HepG2 (cell line): ENCODE measurements around the gene DNAJB11. TPM values are rescaled to one million over a fixed set of nuclear protein-coding genes. Genes with fewer than 3 reads are reported as not detected.

Experiments
- NONO ChIP-seq, 2 experiments: fragments of 450-650 bp in 1 of 2; sonication (generic) in 1 of 2; formaldehyde crosslinking in 1 of 2; IDR thresholded peaks in 1 of 2; conservative IDR thresholded peaks in 1 of 2; 2 replicates each; pipeline versions ENCODE4 v1.6.1 to v1.8.0; 2017 to 2022; ENCODE audit warnings: mild to moderate bottlenecking in 1 of 2, missing genetic modification reagents in 1 of 2, moderate library complexity in 1 of 2
- ZBTB1 ChIP-seq: sonication (generic); formaldehyde crosslinking; IDR thresholded peaks from 2 replicates; pipeline ENCODE4 v1.4.0; 2020; ENCODE audit warnings: missing genetic modification reagents, borderline replicate concordance
- ZNF20 ChIP-seq: sonication (generic); formaldehyde crosslinking; IDR thresholded peaks from 2 replicates; pipeline ENCODE4 v1.4.0; 2020; ENCODE audit warnings: mild to moderate bottlenecking, moderate library complexity, missing genetic modification reagents
- ZNF274 ChIP-seq: sonication (generic); formaldehyde crosslinking; IDR thresholded peaks from 2 replicates; pipeline ENCODE4 v1.5.1; 2020; ENCODE audit warnings: mild to moderate bottlenecking, missing genetic modification reagents
- ZNF354B ChIP-seq: sonication (generic); formaldehyde crosslinking; IDR thresholded peaks from 2 replicates; pipeline ENCODE4 v1.8.0; 2022; ENCODE audit warnings: mild to moderate bottlenecking, missing genetic modification reagents
- polyA plus RNA-seq, 8 experiments: library from polyadenylated mRNA; depleted of rRNA in 3 of 8; stranded (reverse) in 7 of 8; unstranded in 1 of 8; fragments of >200 nt; fragmentation: Illumina TruSeq in 4 of 8; extraction: Trizol in 4 of 8; gene quantifications; 2 replicates each; pipeline versions ENCODE4 v1.2.1 to v1.2.3, GENCODE V29; 2011 to 2016; ENCODE audit warnings: low read depth in 4 of 8, missing spikeins in 1 of 8, mixed read lengths in 1 of 8; ENCODE audit not compliant: insufficient read depth in 1 of 8
- total RNA-seq, 5 experiments: library from RNA; depleted of rRNA; stranded (reverse); fragments of >200 nt; fragmentation: Illumina TruSeq; extraction: Trizol; gene quantifications; 2 replicates each; pipeline ENCODE4 v1.2.3, GENCODE V29; 2016; ENCODE audit warnings: low read depth in 1 of 5
- TF ChIP-seq, protein P1 (sequence below): sonication (generic); formaldehyde crosslinking; IDR thresholded peaks from 2 replicates; pipeline ENCODE4 v1.5.0; 2020; ENCODE audit warnings: mild to moderate bottlenecking, missing genetic modification reagents, moderate library complexity
- TF ChIP-seq, protein P2 (sequence below): sonication (generic); formaldehyde crosslinking; IDR thresholded peaks from 2 replicates; pipeline ENCODE4 v1.5.1; 2020; ENCODE audit warnings: missing genetic modification reagents, mild to moderate bottlenecking, borderline replicate concordance
- TF ChIP-seq, protein P3 (sequence below), 2 experiments: sonication (generic) in 1 of 2; formaldehyde crosslinking in 1 of 2; IDR thresholded peaks; 2 replicates each; pipeline versions ENCODE4 v1.4.0 to v1.6.1; 2016 to 2020; ENCODE audit warnings: borderline replicate concordance in 1 of 2, low read depth in 1 of 2, mild to moderate bottlenecking in 1 of 2, missing genetic modification reagents in 1 of 2
- TF ChIP-seq, protein P4 (sequence below): sonication (generic); formaldehyde crosslinking; IDR thresholded peaks from 2 replicates; pipeline ENCODE4 v1.8.0; 2022; ENCODE audit warnings: mild to moderate bottlenecking, missing genetic modification reagents; ENCODE audit not compliant: insufficient replicate concordance
- TF ChIP-seq, protein P5 (sequence below): IDR thresholded peaks from 2 replicates; pipeline ENCODE4 v1.6.1; 2016; ENCODE audit warnings: mild to moderate bottlenecking

Gene DNAJB11
- total and polyA plus RNA-seq, 2 of the 13 experiments (the other 11 are each of a cell fraction or from before 2014, with no cell fraction given) = 41.0 to 132 TPM

DNA sequence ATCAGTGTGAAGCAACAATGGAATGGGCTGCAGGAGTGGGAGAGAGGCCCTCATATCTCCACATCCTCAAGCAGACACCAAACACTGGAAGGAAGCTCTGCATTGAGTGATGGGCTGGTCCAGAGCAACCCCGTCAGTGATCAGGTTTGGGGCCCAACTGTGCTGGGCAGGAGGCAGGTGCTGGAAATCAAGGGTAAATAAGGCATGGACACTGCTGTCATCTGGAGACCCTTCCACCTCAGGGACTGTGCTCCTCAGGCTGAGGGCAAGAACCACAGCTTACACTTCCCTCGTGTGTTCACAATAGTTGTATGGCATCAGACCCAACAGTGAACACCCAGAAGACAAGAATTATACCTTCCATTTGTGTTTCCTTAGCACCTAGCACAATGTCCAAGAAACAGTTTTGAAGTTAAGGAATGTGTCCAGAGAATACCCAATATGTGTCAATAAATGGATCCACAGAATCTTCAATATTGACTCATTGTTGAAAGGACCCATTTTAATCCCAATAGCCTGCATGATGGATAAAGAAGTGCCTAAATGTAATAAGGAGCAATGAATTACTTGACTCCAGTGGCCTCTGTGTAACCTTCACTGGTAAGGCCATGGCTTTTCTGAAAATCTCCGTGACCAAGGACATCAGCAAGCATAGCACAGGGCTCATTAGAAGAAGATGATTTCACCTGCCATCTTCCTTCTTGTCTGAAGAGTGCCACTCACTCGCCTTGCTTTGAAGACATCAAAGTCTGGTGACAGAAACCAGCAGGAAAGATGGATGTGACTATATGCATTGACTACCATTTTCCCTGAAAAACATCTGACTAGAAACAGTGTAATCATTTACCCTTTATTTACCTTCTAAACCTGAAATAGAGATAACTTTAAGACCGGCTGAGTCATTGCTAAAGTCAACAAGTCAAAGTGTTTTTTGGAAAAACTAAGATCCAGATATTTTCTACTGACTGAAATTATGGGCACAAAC, 35.3 kb downstream of the DNAJB11 start (continued):
- no peak for TF ChIP-seq NONO (IDR thresholded peaks at IDR 0.05)
- no peak for TF ChIP-seq NONO (CRISPR knock-in tag; conservative IDR thresholded peaks at IDR 0.05)
- TF ChIP-seq, protein P1, sequence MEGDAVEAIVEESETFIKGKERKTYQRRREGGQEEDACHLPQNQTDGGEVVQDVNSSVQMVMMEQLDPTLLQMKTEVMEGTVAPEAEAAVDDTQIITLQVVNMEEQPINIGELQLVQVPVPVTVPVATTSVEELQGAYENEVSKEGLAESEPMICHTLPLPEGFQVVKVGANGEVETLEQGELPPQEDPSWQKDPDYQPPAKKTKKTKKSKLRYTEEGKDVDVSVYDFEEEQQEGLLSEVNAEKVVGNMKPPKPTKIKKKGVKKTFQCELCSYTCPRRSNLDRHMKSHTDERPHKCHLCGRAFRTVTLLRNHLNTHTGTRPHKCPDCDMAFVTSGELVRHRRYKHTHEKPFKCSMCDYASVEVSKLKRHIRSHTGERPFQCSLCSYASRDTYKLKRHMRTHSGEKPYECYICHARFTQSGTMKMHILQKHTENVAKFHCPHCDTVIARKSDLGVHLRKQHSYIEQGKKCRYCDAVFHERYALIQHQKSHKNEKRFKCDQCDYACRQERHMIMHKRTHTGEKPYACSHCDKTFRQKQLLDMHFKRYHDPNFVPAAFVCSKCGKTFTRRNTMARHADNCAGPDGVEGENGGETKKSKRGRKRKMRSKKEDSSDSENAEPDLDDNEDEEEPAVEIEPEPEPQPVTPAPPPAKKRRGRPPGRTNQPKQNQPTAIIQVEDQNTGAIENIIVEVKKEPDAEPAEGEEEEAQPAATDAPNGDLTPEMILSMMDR (CRISPR knock-in tag) = no peak
- TF ChIP-seq, protein P2, sequence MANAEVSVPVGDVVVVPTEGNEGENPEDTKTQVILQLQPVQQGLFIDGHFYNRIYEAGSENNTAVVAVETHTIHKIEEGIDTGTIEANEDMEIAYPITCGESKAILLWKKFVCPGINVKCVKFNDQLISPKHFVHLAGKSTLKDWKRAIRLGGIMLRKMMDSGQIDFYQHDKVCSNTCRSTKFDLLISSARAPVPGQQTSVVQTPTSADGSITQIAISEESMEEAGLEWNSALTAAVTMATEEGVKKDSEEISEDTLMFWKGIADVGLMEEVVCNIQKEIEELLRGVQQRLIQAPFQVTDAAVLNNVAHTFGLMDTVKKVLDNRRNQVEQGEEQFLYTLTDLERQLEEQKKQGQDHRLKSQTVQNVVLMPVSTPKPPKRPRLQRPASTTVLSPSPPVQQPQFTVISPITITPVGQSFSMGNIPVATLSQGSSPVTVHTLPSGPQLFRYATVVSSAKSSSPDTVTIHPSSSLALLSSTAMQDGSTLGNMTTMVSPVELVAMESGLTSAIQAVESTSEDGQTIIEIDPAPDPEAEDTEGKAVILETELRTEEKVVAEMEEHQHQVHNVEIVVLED (CRISPR knock-in tag) = no peak
- TF ChIP-seq ZBTB1 = no peak
- TF ChIP-seq, protein P3, sequence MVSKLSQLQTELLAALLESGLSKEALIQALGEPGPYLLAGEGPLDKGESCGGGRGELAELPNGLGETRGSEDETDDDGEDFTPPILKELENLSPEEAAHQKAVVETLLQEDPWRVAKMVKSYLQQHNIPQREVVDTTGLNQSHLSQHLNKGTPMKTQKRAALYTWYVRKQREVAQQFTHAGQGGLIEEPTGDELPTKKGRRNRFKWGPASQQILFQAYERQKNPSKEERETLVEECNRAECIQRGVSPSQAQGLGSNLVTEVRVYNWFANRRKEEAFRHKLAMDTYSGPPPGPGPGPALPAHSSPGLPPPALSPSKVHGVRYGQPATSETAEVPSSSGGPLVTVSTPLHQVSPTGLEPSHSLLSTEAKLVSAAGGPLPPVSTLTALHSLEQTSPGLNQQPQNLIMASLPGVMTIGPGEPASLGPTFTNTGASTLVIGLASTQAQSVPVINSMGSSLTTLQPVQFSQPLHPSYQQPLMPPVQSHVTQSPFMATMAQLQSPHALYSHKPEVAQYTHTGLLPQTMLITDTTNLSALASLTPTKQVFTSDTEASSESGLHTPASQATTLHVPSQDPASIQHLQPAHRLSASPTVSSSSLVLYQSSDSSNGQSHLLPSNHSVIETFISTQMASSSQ (IDR thresholded peaks at IDR 0.05; ENCODE audit: low read depth) = peak; percentile 98
- TF ChIP-seq, protein P3 (CRISPR knock-in tag; IDR thresholded peaks at IDR 0.05; ENCODE audit: borderline replicate concordance) = peak; percentile 97
- no peak for TF ChIP-seq ZNF274
- no peak for TF ChIP-seq ZNF354B (CRISPR knock-in tag)
- no peak for TF ChIP-seq ZNF20 (CRISPR knock-in tag)
- TF ChIP-seq, protein P4, sequence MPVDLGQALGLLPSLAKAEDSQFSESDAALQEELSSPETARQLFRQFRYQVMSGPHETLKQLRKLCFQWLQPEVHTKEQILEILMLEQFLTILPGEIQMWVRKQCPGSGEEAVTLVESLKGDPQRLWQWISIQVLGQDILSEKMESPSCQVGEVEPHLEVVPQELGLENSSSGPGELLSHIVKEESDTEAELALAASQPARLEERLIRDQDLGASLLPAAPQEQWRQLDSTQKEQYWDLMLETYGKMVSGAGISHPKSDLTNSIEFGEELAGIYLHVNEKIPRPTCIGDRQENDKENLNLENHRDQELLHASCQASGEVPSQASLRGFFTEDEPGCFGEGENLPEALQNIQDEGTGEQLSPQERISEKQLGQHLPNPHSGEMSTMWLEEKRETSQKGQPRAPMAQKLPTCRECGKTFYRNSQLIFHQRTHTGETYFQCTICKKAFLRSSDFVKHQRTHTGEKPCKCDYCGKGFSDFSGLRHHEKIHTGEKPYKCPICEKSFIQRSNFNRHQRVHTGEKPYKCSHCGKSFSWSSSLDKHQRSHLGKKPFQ = peak; percentile 35
- TF ChIP-seq, protein P5, sequence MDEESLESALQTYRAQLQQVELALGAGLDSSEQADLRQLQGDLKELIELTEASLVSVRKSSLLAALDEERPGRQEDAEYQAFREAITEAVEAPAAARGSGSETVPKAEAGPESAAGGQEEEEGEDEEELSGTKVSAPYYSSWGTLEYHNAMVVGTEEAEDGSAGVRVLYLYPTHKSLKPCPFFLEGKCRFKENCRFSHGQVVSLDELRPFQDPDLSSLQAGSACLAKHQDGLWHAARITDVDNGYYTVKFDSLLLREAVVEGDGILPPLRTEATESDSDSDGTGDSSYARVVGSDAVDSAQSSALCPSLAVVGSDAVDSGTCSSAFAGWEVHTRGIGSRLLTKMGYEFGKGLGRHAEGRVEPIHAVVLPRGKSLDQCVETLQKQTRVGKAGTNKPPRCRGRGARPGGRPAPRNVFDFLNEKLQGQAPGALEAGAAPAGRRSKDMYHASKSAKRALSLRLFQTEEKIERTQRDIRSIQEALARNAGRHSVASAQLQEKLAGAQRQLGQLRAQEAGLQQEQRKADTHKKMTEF (CRISPR knock-in tag) = peak; percentile 80
